Right hindlimb (tissue), 1 donor: Measurements from ENCODE around the gene SLC34A3.
"Not testable (repeated sequence)": the region's sequence is repeated elsewhere in the genome, so short reads cannot be mapped to it uniquely, and the experiment has no call there.

ENCODE experiments used
- DNase-seq: peaks from one replicate; pipeline ENCODE4 v3.0.0-alpha.2; 2018

Gene SLC34A3

GRCh38 chr9:137231372-137232039 is 805 bp downstream of the SLC34A3 start:
- DNase-seq: no peak

DNA sequence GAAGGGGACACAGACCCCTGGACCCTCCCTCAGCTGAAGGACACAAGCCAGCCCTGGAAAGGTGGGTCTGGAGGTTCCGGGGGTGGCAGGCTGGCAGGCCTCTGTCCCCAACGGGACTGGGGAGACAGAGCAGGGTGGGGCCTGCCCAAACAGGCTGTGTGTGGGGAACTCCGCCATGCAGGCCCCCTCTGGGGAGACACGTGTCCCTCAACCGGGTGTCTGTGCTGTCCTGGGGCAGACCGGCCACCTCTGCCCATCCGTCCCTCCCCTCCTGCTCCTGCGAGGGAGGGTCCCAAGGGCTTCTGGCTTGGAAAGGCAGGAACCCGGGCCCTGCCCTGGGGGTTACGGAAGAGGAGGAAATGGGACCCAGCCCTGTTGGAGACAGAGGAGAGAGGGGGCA is 1.4 kb downstream of the SLC34A3 start:
- DNase-seq: no peak

DNA sequence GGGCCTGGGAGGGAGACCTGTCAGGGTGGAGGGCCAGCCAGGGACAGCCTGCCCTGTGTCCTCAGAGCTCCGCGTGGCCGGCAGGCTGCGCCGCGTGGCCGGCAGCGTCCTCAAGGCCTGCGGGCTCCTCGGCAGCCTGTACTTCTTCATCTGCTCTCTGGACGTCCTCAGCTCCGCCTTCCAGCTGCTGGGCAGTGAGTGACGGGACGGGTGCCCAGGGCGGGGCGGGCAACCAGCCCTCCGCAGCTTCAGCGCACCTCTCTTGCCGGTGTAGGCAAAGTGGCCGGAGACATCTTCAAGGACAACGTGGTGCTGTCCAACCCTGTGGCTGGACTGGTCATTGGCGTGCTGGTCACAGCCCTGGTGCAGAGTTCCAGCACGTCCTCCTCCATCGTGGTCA is 1.8 kb downstream of the SLC34A3 start:
- no peak for DNase-seq

DNA sequence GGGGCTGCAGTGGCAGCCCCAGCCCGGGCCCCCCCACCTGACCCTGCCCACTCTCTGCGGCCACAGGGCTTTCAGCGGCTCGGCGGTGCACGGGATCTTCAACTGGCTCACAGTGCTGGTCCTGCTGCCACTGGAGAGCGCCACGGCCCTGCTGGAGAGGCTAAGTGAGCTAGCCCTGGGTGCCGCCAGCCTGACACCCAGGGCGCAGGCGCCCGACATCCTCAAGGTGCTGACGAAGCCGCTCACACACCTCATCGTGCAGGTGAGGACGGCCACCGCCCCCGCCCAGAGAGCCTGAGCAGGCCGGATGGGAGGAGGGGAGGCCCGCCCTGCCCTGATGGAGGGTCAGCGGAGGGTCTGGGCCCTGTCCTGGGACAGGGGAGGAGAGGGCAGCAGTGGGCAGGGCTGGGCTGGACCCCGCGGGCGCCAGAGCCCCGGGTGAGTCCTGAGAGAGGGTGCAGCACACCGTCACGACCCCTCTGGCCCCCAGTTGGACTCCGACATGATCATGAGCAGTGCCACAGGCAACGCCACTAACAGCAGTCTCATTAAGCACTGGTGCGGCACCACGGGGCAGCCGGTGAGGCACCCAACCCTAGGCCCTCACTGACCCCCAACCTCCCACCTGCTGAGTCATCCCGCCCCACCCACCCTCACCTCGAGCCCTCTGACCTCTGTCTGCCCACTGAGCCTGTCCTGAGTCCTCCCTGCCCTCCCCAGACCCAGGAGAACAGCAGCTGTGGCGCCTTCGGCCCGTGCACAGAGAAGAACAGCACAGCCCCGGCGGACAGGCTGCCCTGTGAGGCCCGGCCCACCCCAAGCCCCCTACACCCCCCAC is 2.7 kb downstream of the SLC34A3 start:
- DNase-seq: no peak

DNA sequence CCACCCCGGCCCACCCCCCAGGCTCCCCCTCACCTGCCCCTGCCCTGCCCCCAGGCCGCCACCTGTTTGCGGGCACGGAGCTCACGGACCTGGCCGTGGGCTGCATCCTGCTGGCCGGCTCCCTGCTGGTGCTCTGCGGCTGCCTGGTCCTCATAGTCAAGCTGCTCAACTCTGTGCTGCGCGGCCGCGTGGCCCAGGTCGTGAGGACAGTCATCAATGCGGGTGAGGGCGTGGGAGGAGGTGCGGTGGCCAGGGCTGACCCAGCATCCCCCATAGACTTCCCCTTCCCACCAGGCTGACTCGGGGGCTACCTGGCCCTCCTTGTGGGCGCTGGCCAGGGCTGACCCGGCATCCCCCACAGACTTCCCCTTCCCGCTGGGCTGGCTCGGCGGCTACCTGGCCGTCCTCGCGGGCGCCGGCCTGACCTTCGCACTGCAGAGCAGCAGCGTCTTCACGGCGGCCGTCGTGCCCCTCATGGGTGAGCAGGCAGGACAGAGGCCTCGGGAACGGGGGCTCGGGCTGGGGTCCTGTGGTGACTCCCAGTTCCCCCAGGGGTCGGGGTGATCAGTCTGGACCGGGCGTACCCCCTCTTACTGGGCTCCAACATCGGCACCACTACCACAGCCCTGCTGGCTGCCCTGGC is 3.5 kb downstream of the SLC34A3 start:
- DNase-seq: no peak

- no peak for DNase-seq
Measured at GRCh38 chr9:137234758-137235423, 4.2 kb downstream of the SLC34A3 start.

GRCh38 chr9:137235424-137236237 is 4.9 kb downstream of the SLC34A3 start:
- DNase-seq: no peak

- DNase-seq: peak; percentile 85
Measured at GRCh38 chr9:137236238-137236935, 5.7 kb downstream of the SLC34A3 start.

DNA sequence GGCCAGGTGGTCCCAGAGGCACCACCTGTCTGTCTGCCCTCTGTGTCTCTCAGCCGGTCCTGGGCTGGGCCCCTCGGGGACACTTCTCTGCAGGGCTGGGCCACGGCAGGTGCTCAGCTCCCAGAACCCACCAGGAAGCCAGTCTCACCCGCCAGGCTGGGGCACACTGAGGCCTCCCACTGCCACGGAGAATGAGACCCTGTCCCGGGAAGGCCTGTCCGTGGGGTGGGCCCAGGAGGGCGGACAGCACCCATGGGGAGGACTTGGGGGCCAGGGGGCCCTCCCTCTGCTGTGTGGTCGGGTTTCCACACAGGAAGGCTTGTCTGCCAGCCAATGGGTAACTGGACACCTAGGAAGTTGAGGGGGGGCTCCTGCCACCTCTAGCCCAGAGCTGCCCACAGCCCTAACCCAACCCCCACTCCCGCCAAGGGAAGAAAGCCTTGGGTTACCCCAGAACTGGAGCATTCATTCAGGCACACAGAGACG is 6.3 kb downstream of the SLC34A3 start:
- DNase-seq: no peak

GRCh38 chr9:137237759-137238726 is 7.3 kb downstream of the SLC34A3 start:
- peak; percentile 63 for DNase-seq

- DNase-seq: not testable (repeated sequence)
Measured at GRCh38 chr9:137239541-137240200, 9.0 kb downstream of the SLC34A3 start.

DNA sequence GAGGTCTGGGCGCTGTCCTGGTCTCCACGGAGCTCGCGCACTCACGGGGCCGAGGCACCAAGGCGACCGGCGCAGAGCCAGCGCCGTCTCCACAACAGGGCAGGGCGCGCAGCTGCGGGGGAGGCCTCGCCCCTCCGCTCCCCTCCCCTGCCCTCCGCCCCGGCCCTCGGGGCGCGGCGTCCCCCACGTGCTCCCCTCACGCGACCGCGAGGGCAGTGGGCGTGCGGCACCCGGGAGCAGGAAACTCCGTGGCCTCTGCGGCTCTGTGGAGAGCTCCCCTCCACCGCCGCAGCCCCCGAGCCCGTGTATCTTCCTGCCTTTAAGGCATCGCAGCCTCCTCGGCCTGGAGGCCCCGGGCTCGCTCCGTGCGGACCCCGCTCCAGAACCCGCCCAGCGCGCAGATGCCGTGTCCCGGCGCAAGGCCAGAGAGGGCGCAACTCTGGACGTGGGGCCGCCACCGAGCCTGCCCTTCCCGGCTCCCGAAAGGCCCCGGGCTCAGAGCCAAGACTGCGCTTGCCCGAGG is 9.7 kb downstream of the SLC34A3 start:
- peak; percentile 85 for DNase-seq

- DNase-seq: peak; percentile 100
Measured at GRCh38 chr9:137240841-137241489, 10.3 kb downstream of the SLC34A3 start, which contains the start of gene TUBB4B. TUBB4B (plus strand) TSS chr9:137241287; CDS start chr9:137241361, 74 bp downstream.

- DNase-seq: no peak
Measured at GRCh38 chr9:137241490-137242268, 11.0 kb downstream of the SLC34A3 start.

DNA sequence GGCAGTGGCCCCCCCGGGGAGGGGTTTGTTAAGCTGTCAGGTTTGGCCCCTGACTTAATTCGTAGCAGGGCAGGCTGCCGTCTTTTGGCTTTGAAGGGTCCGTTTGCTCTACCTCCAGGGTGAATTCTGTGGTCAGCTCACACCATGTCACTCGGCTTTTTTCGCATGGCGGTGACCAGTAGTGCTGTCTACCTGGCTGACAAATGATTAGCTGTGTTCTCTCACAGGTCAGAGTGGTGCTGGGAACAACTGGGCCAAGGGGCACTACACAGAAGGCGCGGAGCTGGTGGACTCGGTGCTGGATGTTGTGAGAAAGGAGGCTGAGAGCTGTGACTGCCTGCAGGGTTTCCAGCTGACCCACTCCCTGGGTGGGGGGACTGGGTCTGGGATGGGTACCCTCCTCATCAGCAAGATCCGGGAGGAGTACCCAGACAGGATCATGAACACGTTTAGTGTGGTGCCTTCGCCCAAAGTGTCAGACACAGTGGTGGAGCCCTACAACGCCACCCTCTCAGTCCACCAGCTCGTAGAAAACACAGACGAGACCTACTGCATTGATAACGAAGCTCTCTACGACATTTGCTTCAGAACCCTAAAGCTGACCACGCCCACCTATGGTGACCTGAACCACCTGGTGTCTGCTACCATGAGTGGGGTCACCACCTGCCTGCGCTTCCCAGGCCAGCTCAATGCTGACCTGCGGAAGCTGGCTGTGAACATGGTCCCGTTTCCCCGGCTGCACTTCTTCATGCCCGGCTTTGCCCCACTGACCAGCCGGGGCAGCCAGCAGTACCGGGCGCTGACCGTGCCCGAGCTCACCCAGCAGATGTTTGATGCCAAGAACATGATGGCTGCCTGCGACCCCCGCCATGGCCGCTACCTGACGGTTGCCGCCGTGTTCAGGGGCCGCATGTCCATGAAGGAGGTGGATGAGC is 11.8 kb downstream of the SLC34A3 start:
- no peak for DNase-seq

GRCh38 chr9:137243266-137243625 is 12.5 kb downstream of the SLC34A3 start:
- DNase-seq: not testable (repeated sequence)
